H9 (cell line): Measurements from ENCODE around the gene NKAIN1. TPM values are rescaled to one million over a fixed set of nuclear protein-coding genes. Genes with fewer than 3 reads are reported as not detected.
"Not testable (repeated sequence)": the region's sequence is repeated elsewhere in the genome, so short reads cannot be mapped to it uniquely, and the experiment has no call there.

Source experiments
- DNase-seq: peaks from one replicate; pipeline ENCODE4 v3.0.0-alpha.2; 2017
- H2AFZ ChIP-seq: one replicate; pipeline ENCODE4 v1.6.1; 2013; ENCODE audit warnings: mild to moderate bottlenecking, low read length, control low read depth, moderate library complexity
- H2AK5ac ChIP-seq: 2 replicates; pipeline ENCODE4 v1.6.1; 2013; ENCODE audit warnings: low read length, control low read depth, mixed read lengths; ENCODE audit not compliant: insufficient read length
- H2BK120ac ChIP-seq: one replicate; pipeline ENCODE4 v1.6.1; 2013; ENCODE audit warnings: low read depth, mild to moderate bottlenecking, low read length, control low read depth, inconsistent platforms; ENCODE audit not compliant: poor library complexity, severe bottlenecking
- H2BK12ac ChIP-seq: 2 replicates; pipeline ENCODE4 v1.6.1; 2013; ENCODE audit warnings: low read length, control low read depth, mixed read lengths, low read depth; ENCODE audit not compliant: insufficient read length
- H2BK15ac ChIP-seq: 2 replicates; pipeline ENCODE4 v1.6.1; 2013; ENCODE audit warnings: low read depth, low read length, control low read depth
- H2BK20ac ChIP-seq: one replicate; pipeline ENCODE4 v1.6.1; 2013; ENCODE audit warnings: low read depth, mild to moderate bottlenecking, low read length, control low read depth, inconsistent platforms; ENCODE audit not compliant: poor library complexity, severe bottlenecking
- H2BK5ac ChIP-seq: 2 replicates; pipeline ENCODE4 v1.6.1; 2013; ENCODE audit warnings: low read length, control low read depth, mixed read lengths; ENCODE audit not compliant: insufficient read length
- H3K14ac ChIP-seq: 2 replicates; pipeline ENCODE4 v1.6.1; 2013; ENCODE audit warnings: low read length, control low read depth; ENCODE audit not compliant: insufficient read depth
- H3K18ac ChIP-seq: 2 replicates; pipeline ENCODE4 v1.6.1; 2013; ENCODE audit warnings: low read depth, mild to moderate bottlenecking, mixed read lengths, low read length, control low read depth; ENCODE audit not compliant: insufficient read length
- H3K23ac ChIP-seq: 2 replicates; pipeline ENCODE4 v1.6.1; 2013; ENCODE audit warnings: low read length, control low read depth, mixed read lengths, low read depth; ENCODE audit not compliant: insufficient read length
- H3K23me2 ChIP-seq: 2 replicates; pipeline ENCODE4 v1.6.1; 2013; ENCODE audit warnings: low read depth, mild to moderate bottlenecking, mixed read lengths, low read length, control low read depth; ENCODE audit not compliant: insufficient read length, poor library complexity, severe bottlenecking
- H3K27ac ChIP-seq: 2 replicates; pipeline ENCODE4 v1.5.1; 2013; ENCODE audit warnings: low read length, control low read depth, mixed read lengths, low read depth; ENCODE audit not compliant: insufficient read length
- H3K27me3 ChIP-seq: 2 replicates; pipeline ENCODE4 v1.6.1; 2013; ENCODE audit warnings: low read length, control low read depth, inconsistent platforms; ENCODE audit not compliant: insufficient read depth
- H3K4ac ChIP-seq: 2 replicates; pipeline ENCODE4 v1.6.1; 2013; ENCODE audit warnings: low read depth, mild to moderate bottlenecking, control low read depth, inconsistent platforms, low read length, moderate library complexity
- H3K4me1 ChIP-seq: 2 replicates; pipeline ENCODE4 v1.6.1; 2013; ENCODE audit warnings: low read length, control low read depth, inconsistent platforms; ENCODE audit not compliant: insufficient read depth
- H3K4me2 ChIP-seq: 2 replicates; pipeline ENCODE4 v1.6.1; 2013; ENCODE audit warnings: low read length, control low read depth, mixed read lengths; ENCODE audit not compliant: insufficient read length, insufficient read depth
- H3K56ac ChIP-seq: 2 replicates; pipeline ENCODE4 v1.6.1; 2013; ENCODE audit warnings: low read depth, mild to moderate bottlenecking, mixed read lengths, low read length, control low read depth; ENCODE audit not compliant: insufficient read length
- H3K79me1 ChIP-seq: 2 replicates; pipeline ENCODE4 v1.6.1; 2013; ENCODE audit warnings: low read depth, mild to moderate bottlenecking, moderate library complexity, low read length, control low read depth, inconsistent platforms; ENCODE audit not compliant: insufficient read depth, poor library complexity, severe bottlenecking
- H3K79me2 ChIP-seq: 2 replicates; pipeline ENCODE4 v1.6.1; 2013; ENCODE audit warnings: low read length, control low read depth, inconsistent platforms; ENCODE audit not compliant: insufficient read depth
- H3K9ac ChIP-seq: 2 replicates; pipeline ENCODE4 v1.6.1; 2013; ENCODE audit warnings: low read length, control low read depth, mixed read lengths; ENCODE audit not compliant: insufficient read length; ENCODE audit errors: extremely low read depth
- H3K9me3 ChIP-seq: one replicate; pipeline ENCODE4 v1.6.1; 2013; ENCODE audit warnings: low read depth, low read length, inconsistent platforms; ENCODE audit not compliant: control insufficient read depth
- H3T11ph ChIP-seq: one replicate; pipeline ENCODE4 v1.6.1; 2013; ENCODE audit warnings: mild to moderate bottlenecking, low read length, control low read depth, inconsistent platforms
- H4K20me1 ChIP-seq: one replicate; pipeline ENCODE4 v1.6.1; 2013; ENCODE audit not compliant: control insufficient read depth, insufficient read length, insufficient read depth
- H4K5ac ChIP-seq: 2 replicates; pipeline ENCODE4 v1.6.1; 2013; ENCODE audit warnings: low read depth, mild to moderate bottlenecking, mixed read lengths, low read length, control low read depth; ENCODE audit not compliant: insufficient read length
- H4K8ac ChIP-seq: replicated peaks from 2 replicates; pipeline ENCODE4 v1.6.1; 2013; ENCODE audit warnings: low read length, control low read depth, mixed read lengths, low read depth; ENCODE audit not compliant: insufficient read length
- H4K91ac ChIP-seq: 2 replicates; pipeline ENCODE4 v1.6.1; 2013; ENCODE audit warnings: low read depth, mild to moderate bottlenecking, moderate library complexity, mixed read lengths, low read length, control low read depth; ENCODE audit not compliant: insufficient read length
- H3K27ac Mint-ChIP-seq, 3 experiments: 2 replicates in 2 of 3; 3 replicates in 1 of 3; pipeline ENCODE4 v1.8.0; 2020 to 2021; ENCODE audit warnings: mixed read lengths in 3 of 3, mild to moderate bottlenecking in 1 of 3, moderate library complexity in 1 of 3
- H3K27me3 Mint-ChIP-seq: 2 replicates; pipeline ENCODE4 v1.8.0; 2021; ENCODE audit warnings: low read depth, mild to moderate bottlenecking, moderate library complexity, mixed read lengths
- H3K36me3 Mint-ChIP-seq, 3 experiments: 2 replicates in 2 of 3; 3 replicates in 1 of 3; pipeline ENCODE4 v1.8.0; 2020 to 2021; ENCODE audit warnings: low read depth in 3 of 3, mixed read lengths in 3 of 3; ENCODE audit not compliant: insufficient read depth in 1 of 3
- H3K4me1 Mint-ChIP-seq, 2 experiments: 2 replicates each; pipeline ENCODE4 v1.8.0; 2020; ENCODE audit warnings: mixed read lengths in 2 of 2
- H3K4me3 Mint-ChIP-seq, 2 experiments: 2 replicates in 1 of 2; 3 replicates in 1 of 2; pipeline ENCODE4 v1.8.0; 2020 to 2021; ENCODE audit warnings: mild to moderate bottlenecking in 2 of 2, mixed read lengths in 2 of 2, moderate library complexity in 1 of 2
- H3K9me3 Mint-ChIP-seq, 2 experiments: 2 replicates in 1 of 2; 3 replicates in 1 of 2; pipeline ENCODE4 v1.8.0; 2020; ENCODE audit warnings: mild to moderate bottlenecking in 2 of 2, mixed read lengths in 2 of 2, moderate library complexity in 1 of 2
- WGBS: extraction: QIAGEN DNeasy Blood & Tissue Kit; methylation state at CpG from one replicate; pipeline ENCODE4 v1.1.7; 2013; ENCODE audit warnings: missing lambda C conversion rate, low lambda C conversion rate, mixed read lengths; ENCODE audit not compliant: insufficient read length; ENCODE audit errors: extremely low coverage; 5-methylcytosine and 5-hydroxymethylcytosine counted together
- total RNA-seq: library from RNA; stranded (reverse); gene quantifications from 2 replicates; pipeline ENCODE4 v1.2.1, GENCODE V29; 2021
- TF ChIP-seq, protein P1 (sequence below): fragments of 200-600 bp; sonication (generic); conservative IDR thresholded peaks from 3 replicates; pipeline ENCODE4 v1.8.0; 2021; ENCODE audit warnings: antibody characterized with exemption, mild to moderate bottlenecking

The NKAIN1 gene
- total RNA-seq, 1 experiment from 2014 or later, result 25.6 TPM

- Mint-ChIP-seq H3K36me3 (peaks cover 34 to 93% (median 75%) of the 10 kb centered on the region in 3 experiments), H3K4me1 (no peaks in the 10 kb centered on the region), H3K9me3 (no peaks in the 10 kb centered on the region), H3K4me3 (no peak overlapping the region), H3K27ac (no peak overlapping the region; a peak in 1 of 7 replicates), H3K27me3 (no peaks in the 10 kb centered on the region)
- H3K14ac ChIP-seq, result no peak overlapping the region
- H3K56ac ChIP-seq, result no peak overlapping the region
- no peaks in the 10 kb centered on the region for H3K9me3 ChIP-seq
- TF ChIP-seq, protein P1, sequence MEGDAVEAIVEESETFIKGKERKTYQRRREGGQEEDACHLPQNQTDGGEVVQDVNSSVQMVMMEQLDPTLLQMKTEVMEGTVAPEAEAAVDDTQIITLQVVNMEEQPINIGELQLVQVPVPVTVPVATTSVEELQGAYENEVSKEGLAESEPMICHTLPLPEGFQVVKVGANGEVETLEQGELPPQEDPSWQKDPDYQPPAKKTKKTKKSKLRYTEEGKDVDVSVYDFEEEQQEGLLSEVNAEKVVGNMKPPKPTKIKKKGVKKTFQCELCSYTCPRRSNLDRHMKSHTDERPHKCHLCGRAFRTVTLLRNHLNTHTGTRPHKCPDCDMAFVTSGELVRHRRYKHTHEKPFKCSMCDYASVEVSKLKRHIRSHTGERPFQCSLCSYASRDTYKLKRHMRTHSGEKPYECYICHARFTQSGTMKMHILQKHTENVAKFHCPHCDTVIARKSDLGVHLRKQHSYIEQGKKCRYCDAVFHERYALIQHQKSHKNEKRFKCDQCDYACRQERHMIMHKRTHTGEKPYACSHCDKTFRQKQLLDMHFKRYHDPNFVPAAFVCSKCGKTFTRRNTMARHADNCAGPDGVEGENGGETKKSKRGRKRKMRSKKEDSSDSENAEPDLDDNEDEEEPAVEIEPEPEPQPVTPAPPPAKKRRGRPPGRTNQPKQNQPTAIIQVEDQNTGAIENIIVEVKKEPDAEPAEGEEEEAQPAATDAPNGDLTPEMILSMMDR, result no peak
- H2BK120ac ChIP-seq, result no peak overlapping the region
- WGBS, result no CpG with 5 or more reads among the region's 3 CpGs
- no peak overlapping the region for H2BK12ac ChIP-seq
- no peak overlapping the region for H3T11ph ChIP-seq
- no peak overlapping the region for H2AK5ac ChIP-seq
- H2BK20ac ChIP-seq, result no peak overlapping the region
- H2AFZ ChIP-seq, result no peak overlapping the region
- no peak overlapping the region for H4K5ac ChIP-seq
- no peaks in the 10 kb centered on the region for H3K4me1 ChIP-seq
- no peak overlapping the region for H4K91ac ChIP-seq
- H3K4ac ChIP-seq, result no peak overlapping the region
- no peak overlapping the region for H3K23ac ChIP-seq
- H3K27ac ChIP-seq, result no peak overlapping the region
- no peak for DNase-seq
- no peaks in the 10 kb centered on the region for H4K20me1 ChIP-seq
- no peak overlapping the region for H3K18ac ChIP-seq
- no peaks in the 10 kb centered on the region for H3K79me2 ChIP-seq
- H3K27me3 ChIP-seq, result no peaks in the 10 kb centered on the region
- no peaks in the 10 kb centered on the region for H3K79me1 ChIP-seq
- H3K9ac ChIP-seq, result no peak overlapping the region
- H4K8ac ChIP-seq, result no peak overlapping the region
- no peak overlapping the region for H3K4me2 ChIP-seq
- H3K23me2 ChIP-seq, result no peaks in the 10 kb centered on the region
- no peak overlapping the region for H2BK5ac ChIP-seq
- no peak overlapping the region for H2BK15ac ChIP-seq
These were observed 23.7 kb upstream of the NKAIN1 start for GRCh38 chr1:31263408-31263807.

- H3K4me1 ChIP-seq, H2BK15ac ChIP-seq, H3K79me1 ChIP-seq, H3K9me3 Mint-ChIP-seq, H3K27me3 ChIP-seq, DNase-seq, H3K56ac ChIP-seq, H3K4ac ChIP-seq, H3K4me2 ChIP-seq, H3K9ac ChIP-seq, H3K4me3 Mint-ChIP-seq, H3K23ac ChIP-seq, H2AFZ ChIP-seq, H3K9me3 ChIP-seq, H3K14ac ChIP-seq, H3K18ac ChIP-seq, H4K20me1 ChIP-seq, H3T11ph ChIP-seq, H2BK120ac ChIP-seq, H3K27ac ChIP-seq, H3K4me1 Mint-ChIP-seq, H3K79me2 ChIP-seq, H2AK5ac ChIP-seq, H3K27me3 Mint-ChIP-seq, H3K27ac Mint-ChIP-seq, H2BK5ac ChIP-seq, H2BK20ac ChIP-seq, H2BK12ac ChIP-seq, H4K8ac ChIP-seq, H4K91ac ChIP-seq, H4K5ac ChIP-seq, H3K23me2 ChIP-seq: not testable (repeated sequence)
- H3K36me3 Mint-ChIP-seq, result peaks cover 37 to 93% (median 73%) of the 10 kb centered on the region in 3 experiments
- WGBS, result no CpG with 5 or more reads among the region's 5 CpGs
These were observed 22.7 kb upstream of the NKAIN1 start for GRCh38 chr1:31262393-31262792.
